Measurements from ENCODE around the gene GPN2.

GPN2 gene

DNA sequence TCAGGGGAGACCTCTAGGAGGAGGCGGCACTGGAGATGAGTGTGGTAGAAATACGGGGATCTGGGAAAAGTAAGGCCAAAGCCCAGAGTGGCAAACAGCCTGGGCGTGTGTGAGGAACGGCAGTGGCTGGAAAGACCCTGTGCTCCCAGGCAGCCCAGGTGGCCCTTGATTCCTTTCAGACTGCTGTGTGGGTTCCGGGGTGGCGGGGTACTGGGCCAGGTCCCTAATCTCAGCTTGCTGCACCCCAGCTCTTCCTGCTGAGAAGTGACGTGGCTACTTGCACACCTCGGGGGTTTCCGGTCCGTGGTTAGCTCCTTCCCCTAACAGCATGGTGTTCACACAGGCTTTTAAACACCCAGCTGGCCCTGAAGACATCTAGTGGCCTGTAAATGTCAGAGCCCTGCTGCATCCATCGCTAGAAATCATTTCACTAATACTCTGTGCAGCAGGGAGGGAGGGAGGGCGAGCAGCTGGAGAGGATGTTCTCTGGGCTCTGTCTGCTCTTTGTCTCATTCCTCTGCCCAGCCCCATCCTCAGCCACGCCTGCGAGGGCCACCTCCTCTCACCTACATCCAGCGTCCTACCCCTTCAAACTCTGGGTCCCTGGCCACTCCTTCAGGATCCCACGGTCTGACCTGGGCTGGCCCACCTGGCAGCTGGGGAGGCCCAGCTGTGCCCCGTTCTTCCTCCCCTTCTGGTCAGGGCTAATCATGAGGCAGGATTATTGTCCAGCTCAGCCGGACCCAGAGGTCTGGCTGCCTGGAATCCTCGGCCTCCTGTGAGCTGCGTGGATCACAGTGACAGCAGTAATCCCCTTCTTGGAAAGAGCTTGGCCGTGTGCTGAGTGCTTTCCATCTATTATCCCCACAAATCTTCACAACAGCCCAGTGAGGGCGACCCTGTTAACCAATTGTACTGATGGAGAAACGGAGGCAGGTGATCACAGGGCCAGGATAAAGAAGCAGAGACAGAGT is 56.4 kb downstream of the GPN2 start:
- no peak for ATAC-seq
- no peak for TF ChIP-seq ZNF565 (CRISPR knock-in tag; conservative IDR thresholded peaks at IDR 0.05; ENCODE audit: low read depth)
- TF ChIP-seq ESRRG (CRISPR knock-in tag; IDR thresholded peaks at IDR 0.05): no peak
- TF ChIP-seq ISL1 (CRISPR knock-in tag; IDR thresholded peaks at IDR 0.05): no peak
- TF ChIP-seq ZNF70 (CRISPR knock-in tag; IDR thresholded peaks at IDR 0.05): no peak
- no peak for TF ChIP-seq RARB (CRISPR knock-in tag; IDR thresholded peaks at IDR 0.05)
- no peak for TF ChIP-seq PPARA (CRISPR knock-in tag; IDR thresholded peaks at IDR 0.05; ENCODE audit: borderline replicate concordance)
- TF ChIP-seq, protein P1, sequence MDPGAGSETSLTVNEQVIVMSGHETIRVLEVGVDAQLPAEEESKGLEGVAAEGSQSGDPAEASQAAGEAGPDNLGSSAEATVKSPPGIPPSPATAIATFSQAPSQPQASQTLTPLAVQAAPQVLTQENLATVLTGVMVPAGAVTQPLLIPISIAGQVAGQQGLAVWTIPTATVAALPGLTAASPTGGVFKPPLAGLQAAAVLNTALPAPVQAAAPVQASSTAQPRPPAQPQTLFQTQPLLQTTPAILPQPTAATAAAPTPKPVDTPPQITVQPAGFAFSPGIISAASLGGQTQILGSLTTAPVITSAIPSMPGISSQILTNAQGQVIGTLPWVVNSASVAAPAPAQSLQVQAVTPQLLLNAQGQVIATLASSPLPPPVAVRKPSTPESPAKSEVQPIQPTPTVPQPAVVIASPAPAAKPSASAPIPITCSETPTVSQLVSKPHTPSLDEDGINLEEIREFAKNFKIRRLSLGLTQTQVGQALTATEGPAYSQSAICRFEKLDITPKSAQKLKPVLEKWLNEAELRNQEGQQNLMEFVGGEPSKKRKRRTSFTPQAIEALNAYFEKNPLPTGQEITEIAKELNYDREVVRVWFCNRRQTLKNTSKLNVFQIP (CRISPR knock-in tag; IDR thresholded peaks at IDR 0.05; ENCODE audit: borderline replicate concordance, low read depth): no peak
- TF ChIP-seq, protein P2, sequence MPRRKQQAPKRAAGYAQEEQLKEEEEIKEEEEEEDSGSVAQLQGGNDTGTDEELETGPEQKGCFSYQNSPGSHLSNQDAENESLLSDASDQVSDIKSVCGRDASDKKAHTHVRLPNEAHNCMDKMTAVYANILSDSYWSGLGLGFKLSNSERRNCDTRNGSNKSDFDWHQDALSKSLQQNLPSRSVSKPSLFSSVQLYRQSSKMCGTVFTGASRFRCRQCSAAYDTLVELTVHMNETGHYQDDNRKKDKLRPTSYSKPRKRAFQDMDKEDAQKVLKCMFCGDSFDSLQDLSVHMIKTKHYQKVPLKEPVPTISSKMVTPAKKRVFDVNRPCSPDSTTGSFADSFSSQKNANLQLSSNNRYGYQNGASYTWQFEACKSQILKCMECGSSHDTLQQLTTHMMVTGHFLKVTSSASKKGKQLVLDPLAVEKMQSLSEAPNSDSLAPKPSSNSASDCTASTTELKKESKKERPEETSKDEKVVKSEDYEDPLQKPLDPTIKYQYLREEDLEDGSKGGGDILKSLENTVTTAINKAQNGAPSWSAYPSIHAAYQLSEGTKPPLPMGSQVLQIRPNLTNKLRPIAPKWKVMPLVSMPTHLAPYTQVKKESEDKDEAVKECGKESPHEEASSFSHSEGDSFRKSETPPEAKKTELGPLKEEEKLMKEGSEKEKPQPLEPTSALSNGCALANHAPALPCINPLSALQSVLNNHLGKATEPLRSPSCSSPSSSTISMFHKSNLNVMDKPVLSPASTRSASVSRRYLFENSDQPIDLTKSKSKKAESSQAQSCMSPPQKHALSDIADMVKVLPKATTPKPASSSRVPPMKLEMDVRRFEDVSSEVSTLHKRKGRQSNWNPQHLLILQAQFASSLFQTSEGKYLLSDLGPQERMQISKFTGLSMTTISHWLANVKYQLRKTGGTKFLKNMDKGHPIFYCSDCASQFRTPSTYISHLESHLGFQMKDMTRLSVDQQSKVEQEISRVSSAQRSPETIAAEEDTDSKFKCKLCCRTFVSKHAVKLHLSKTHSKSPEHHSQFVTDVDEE (CRISPR knock-in tag; IDR thresholded peaks at IDR 0.05): no peak
- TF ChIP-seq ZC3H10 (CRISPR knock-in tag; IDR thresholded peaks at IDR 0.05): no peak
- TF ChIP-seq SNAI2 (CRISPR knock-in tag; IDR thresholded peaks at IDR 0.05): no peak
- TF ChIP-seq BACH2 (CRISPR knock-in tag; IDR thresholded peaks at IDR 0.05; ENCODE audit: borderline replicate concordance): no peak
- no peak for TF ChIP-seq TOX (CRISPR knock-in tag; IDR thresholded peaks at IDR 0.05; ENCODE audit: borderline replicate concordance)
- no peak for TF ChIP-seq CSDC2 (CRISPR knock-in tag; IDR thresholded peaks at IDR 0.05)
- TF ChIP-seq, protein P3, sequence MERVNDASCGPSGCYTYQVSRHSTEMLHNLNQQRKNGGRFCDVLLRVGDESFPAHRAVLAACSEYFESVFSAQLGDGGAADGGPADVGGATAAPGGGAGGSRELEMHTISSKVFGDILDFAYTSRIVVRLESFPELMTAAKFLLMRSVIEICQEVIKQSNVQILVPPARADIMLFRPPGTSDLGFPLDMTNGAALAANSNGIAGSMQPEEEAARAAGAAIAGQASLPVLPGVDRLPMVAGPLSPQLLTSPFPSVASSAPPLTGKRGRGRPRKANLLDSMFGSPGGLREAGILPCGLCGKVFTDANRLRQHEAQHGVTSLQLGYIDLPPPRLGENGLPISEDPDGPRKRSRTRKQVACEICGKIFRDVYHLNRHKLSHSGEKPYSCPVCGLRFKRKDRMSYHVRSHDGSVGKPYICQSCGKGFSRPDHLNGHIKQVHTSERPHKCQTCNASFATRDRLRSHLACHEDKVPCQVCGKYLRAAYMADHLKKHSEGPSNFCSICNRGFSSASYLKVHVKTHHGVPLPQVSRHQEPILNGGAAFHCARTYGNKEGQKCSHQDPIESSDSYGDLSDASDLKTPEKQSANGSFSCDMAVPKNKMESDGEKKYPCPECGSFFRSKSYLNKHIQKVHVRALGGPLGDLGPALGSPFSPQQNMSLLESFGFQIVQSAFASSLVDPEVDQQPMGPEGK (CRISPR knock-in tag; IDR thresholded peaks at IDR 0.05; ENCODE audit: borderline replicate concordance): no peak
- no peak for TF ChIP-seq ZFP3 (CRISPR knock-in tag; IDR thresholded peaks at IDR 0.05)
- TF ChIP-seq GLIS3 (CRISPR knock-in tag; IDR thresholded peaks at IDR 0.05): no peak
- TF ChIP-seq ZFP30 (CRISPR knock-in tag; IDR thresholded peaks at IDR 0.05): no peak
- TF ChIP-seq, protein P4, sequence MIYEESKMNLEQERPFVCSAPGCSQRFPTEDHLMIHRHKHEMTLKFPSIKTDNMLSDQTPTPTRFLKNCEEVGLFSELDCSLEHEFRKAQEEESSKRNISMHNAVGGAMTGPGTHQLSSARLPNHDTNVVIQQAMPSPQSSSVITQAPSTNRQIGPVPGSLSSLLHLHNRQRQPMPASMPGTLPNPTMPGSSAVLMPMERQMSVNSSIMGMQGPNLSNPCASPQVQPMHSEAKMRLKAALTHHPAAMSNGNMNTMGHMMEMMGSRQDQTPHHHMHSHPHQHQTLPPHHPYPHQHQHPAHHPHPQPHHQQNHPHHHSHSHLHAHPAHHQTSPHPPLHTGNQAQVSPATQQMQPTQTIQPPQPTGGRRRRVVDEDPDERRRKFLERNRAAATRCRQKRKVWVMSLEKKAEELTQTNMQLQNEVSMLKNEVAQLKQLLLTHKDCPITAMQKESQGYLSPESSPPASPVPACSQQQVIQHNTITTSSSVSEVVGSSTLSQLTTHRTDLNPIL (CRISPR knock-in tag; IDR thresholded peaks at IDR 0.05; ENCODE audit: low read depth): no peak

DNA sequence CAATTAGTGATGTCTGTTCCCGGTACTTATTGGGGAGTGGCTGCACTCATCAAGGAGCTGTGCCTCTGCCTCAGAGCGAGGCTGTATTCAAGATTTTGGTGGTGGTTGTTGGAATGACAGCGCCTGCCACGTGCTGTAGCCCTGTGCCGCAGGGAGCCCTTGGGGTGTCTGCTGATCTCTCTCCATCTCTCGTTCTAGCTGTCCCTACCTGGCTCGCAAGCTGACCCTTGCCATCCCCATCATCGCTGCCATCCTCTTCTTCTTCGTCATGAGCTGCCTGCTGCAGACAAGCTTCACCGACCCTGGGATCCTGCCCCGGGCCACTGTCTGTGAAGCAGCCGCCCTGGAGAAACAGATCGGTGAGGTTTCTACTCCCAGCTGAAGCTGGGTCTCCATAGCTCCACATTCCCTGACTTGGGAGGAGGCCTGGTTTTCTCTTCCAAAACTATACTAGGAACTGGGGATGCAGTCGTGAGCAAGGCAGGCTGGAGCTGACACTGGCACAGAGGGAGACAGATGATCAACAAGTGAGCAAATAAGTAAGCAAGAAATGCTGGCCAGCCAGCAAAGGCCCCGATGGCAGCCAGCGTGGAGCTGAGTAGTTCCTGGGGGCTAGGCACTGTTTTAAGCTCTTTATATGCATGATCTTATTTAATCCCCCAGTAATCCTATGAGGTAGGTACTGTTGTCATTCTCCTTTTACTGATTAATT is 57.7 kb downstream of the GPN2 start:
- ATAC-seq: no peak
- TF ChIP-seq, protein P3 (CRISPR knock-in tag; IDR thresholded peaks at IDR 0.05; ENCODE audit: borderline replicate concordance): no peak
- TF ChIP-seq, protein P5, sequence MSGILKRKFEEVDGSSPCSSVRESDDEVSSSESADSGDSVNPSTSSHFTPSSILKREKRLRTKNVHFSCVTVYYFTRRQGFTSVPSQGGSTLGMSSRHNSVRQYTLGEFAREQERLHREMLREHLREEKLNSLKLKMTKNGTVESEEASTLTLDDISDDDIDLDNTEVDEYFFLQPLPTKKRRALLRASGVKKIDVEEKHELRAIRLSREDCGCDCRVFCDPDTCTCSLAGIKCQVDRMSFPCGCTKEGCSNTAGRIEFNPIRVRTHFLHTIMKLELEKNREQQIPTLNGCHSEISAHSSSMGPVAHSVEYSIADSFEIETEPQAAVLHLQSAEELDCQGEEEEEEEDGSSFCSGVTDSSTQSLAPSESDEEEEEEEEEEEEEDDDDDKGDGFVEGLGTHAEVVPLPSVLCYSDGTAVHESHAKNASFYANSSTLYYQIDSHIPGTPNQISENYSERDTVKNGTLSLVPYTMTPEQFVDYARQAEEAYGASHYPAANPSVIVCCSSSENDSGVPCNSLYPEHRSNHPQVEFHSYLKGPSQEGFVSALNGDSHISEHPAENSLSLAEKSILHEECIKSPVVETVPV (CRISPR knock-in tag; IDR thresholded peaks at IDR 0.05): no peak
- TF ChIP-seq PPARA (CRISPR knock-in tag; IDR thresholded peaks at IDR 0.05; ENCODE audit: borderline replicate concordance) (no peak), CSDC2 (CRISPR knock-in tag; IDR thresholded peaks at IDR 0.05) (no peak), OSR1 (CRISPR knock-in tag; IDR thresholded peaks at IDR 0.05) (no peak), ARNTL (CRISPR knock-in tag; IDR thresholded peaks at IDR 0.05; ENCODE audit: borderline replicate concordance, low read depth) (no peak), BACH2 (CRISPR knock-in tag; IDR thresholded peaks at IDR 0.05; ENCODE audit: borderline replicate concordance) (no peak), RARB (CRISPR knock-in tag; IDR thresholded peaks at IDR 0.05) (no peak), SNAI2 (CRISPR knock-in tag; IDR thresholded peaks at IDR 0.05) (no peak), ISL1 (CRISPR knock-in tag; IDR thresholded peaks at IDR 0.05) (no peak)
- TF ChIP-seq, protein P4 (CRISPR knock-in tag; IDR thresholded peaks at IDR 0.05; ENCODE audit: low read depth): no peak
- TF ChIP-seq, protein P2 (CRISPR knock-in tag; IDR thresholded peaks at IDR 0.05): no peak

Data from SK-N-SH treated with all-trans-retinoic acid at 6 μM for 48 hours (cell line).